ENCODE measurements around the gene FRY.

FRY gene

GRCh38 chr13:32033744-32034143 is 2.2 kb downstream of the FRY start:
- no peak for DNase-seq (ENCODE audit: low read depth)
- H3K4me3 ChIP-seq (replicated peaks; ENCODE audit: low read depth, low read length): no peak overlapping the region
- TF ChIP-seq CTCF (IDR thresholded peaks at IDR 0.05; ENCODE audit: low read length, missing control alignments): no peak

GRCh38 chr13:32035716-32036115 is 4.1 kb downstream of the FRY start:
- no peak for TF ChIP-seq CTCF (IDR thresholded peaks at IDR 0.05; ENCODE audit: low read length, missing control alignments)
- DNase-seq (ENCODE audit: low read depth): no peak
- no peak overlapping the region for H3K4me3 ChIP-seq (replicated peaks; ENCODE audit: low read depth, low read length)

GRCh38 chr13:32036126-32036695 is 4.6 kb downstream of the FRY start:
- DNase-seq (ENCODE audit: low read depth): no peak
- TF ChIP-seq CTCF (IDR thresholded peaks at IDR 0.05; ENCODE audit: low read length, missing control alignments): no peak
- no peak overlapping the region for H3K4me3 ChIP-seq (replicated peaks; ENCODE audit: low read depth, low read length)

GRCh38 chr13:32036757-32037156 is 5.2 kb downstream of the FRY start:
- TF ChIP-seq CTCF (IDR thresholded peaks at IDR 0.05; ENCODE audit: low read length, missing control alignments): no peak
- no peak for DNase-seq (ENCODE audit: low read depth)
- H3K4me3 ChIP-seq (replicated peaks; ENCODE audit: low read depth, low read length): no peak overlapping the region

- TF ChIP-seq CTCF (IDR thresholded peaks at IDR 0.05; ENCODE audit: low read length, missing control alignments): no peak
- no peak for DNase-seq (ENCODE audit: low read depth)
- H3K4me3 ChIP-seq (replicated peaks; ENCODE audit: low read depth, low read length): no peak overlapping the region
Observed at GRCh38 chr13:32037471-32037870, 5.9 kb downstream of the FRY start.

GRCh38 chr13:32038343-32038742 is 6.8 kb downstream of the FRY start:
- DNase-seq (ENCODE audit: low read depth): no peak
- no peak for TF ChIP-seq CTCF (IDR thresholded peaks at IDR 0.05; ENCODE audit: low read length, missing control alignments)
- no peak overlapping the region for H3K4me3 ChIP-seq (replicated peaks; ENCODE audit: low read depth, low read length)

- no peak for DNase-seq (ENCODE audit: low read depth)
- no peak for TF ChIP-seq CTCF (IDR thresholded peaks at IDR 0.05; ENCODE audit: low read length, missing control alignments)
- H3K4me3 ChIP-seq (replicated peaks; ENCODE audit: low read depth, low read length): no peak overlapping the region
Observed at GRCh38 chr13:32039056-32039455, 7.5 kb downstream of the FRY start.

All from fibroblast of pulmonary artery (primary cell).